ENCODE data around the gene SCUBE2.

DNA sequence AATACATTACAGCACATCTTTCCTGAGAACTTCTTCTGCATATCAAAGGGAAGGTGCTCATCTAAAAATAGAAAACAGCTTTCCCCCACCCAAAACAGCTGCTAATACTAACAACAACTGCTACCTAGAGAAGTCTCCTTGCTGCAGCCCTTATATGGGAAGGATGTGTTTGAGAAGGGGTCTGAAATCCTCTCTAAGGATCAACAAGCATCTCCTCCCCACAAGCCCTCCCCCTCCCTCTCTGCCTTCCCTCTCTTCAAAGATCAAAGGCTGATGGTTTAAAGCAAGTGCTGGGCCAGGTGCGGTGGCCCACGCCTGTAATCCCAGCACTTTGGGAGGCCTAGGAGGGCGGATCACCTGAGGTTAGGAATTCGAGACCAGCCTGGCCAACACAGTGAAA lies 33.5 kb downstream of the SCUBE2 start:
- TF ChIP-seq, protein P1, sequence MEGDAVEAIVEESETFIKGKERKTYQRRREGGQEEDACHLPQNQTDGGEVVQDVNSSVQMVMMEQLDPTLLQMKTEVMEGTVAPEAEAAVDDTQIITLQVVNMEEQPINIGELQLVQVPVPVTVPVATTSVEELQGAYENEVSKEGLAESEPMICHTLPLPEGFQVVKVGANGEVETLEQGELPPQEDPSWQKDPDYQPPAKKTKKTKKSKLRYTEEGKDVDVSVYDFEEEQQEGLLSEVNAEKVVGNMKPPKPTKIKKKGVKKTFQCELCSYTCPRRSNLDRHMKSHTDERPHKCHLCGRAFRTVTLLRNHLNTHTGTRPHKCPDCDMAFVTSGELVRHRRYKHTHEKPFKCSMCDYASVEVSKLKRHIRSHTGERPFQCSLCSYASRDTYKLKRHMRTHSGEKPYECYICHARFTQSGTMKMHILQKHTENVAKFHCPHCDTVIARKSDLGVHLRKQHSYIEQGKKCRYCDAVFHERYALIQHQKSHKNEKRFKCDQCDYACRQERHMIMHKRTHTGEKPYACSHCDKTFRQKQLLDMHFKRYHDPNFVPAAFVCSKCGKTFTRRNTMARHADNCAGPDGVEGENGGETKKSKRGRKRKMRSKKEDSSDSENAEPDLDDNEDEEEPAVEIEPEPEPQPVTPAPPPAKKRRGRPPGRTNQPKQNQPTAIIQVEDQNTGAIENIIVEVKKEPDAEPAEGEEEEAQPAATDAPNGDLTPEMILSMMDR (IDR thresholded peaks at IDR 0.05; ENCODE audit: insufficient read depth, low read length, poor library complexity, severe bottlenecking), result no peak
- TF ChIP-seq EZH2phosphoT487 (conservative IDR thresholded peaks at IDR 0.05; ENCODE audit: low read length), result no peak
